HepG2 (cell line): ENCODE data around the gene CTRB2. TPM values are rescaled to one million over a fixed set of nuclear protein-coding genes. Genes with fewer than 3 reads are reported as not detected.

Experiments used
- CREB1 ChIP-seq, 2 experiments: fragments of 450-650 bp in 1 of 2; IDR thresholded peaks; 2 replicates each; pipeline ENCODE4 v1.6.1; 2016 to 2017; ENCODE audit warnings: control low read depth in 1 of 2, mild to moderate bottlenecking in 1 of 2, missing compliant biosample characterization in 1 of 2, missing genetic modification characterization in 1 of 2
- HNRNPK ChIP-seq: fragments of 200-400 bp; formaldehyde crosslinking; IDR thresholded peaks from 2 replicates; pipeline ENCODE4 v1.6.1; 2018; ENCODE audit warnings: low read length, low read depth, moderate library complexity, mild to moderate bottlenecking; ENCODE audit not compliant: poor library complexity, severe bottlenecking
- HOXA9 ChIP-seq: sonication (generic); formaldehyde crosslinking; IDR thresholded peaks from 2 replicates; pipeline ENCODE4 v1.8.1; 2022; ENCODE audit warnings: missing genetic modification reagents, mild to moderate bottlenecking, moderate library complexity, borderline replicate concordance
- ISL2 ChIP-seq: sonication (generic); formaldehyde crosslinking; IDR thresholded peaks from 2 replicates; pipeline ENCODE4 v1.5.0; 2020; ENCODE audit warnings: missing genetic modification reagents
- MIXL1 ChIP-seq: IDR thresholded peaks from 2 replicates; pipeline ENCODE4 v1.6.1; 2016
- MYC ChIP-seq: sonication (generic); formaldehyde crosslinking; IDR thresholded peaks from 2 replicates; pipeline ENCODE4 v1.9.0; 2021; ENCODE audit warnings: missing genetic modification reagents, borderline replicate concordance
- PAF1 ChIP-seq: IDR thresholded peaks from 2 replicates; pipeline ENCODE4 v1.6.1; 2016; ENCODE audit warnings: missing genetic modification reagents, missing compliant biosample characterization
- SATB2 ChIP-seq: sonication (generic); formaldehyde crosslinking; IDR thresholded peaks from 2 replicates; pipeline ENCODE4 v1.5.0; 2020; ENCODE audit warnings: missing genetic modification reagents
- SP1 ChIP-seq, 2 experiments: fragments of 450-650 bp in 1 of 2; sonication (generic) in 1 of 2; formaldehyde crosslinking in 1 of 2; IDR thresholded peaks; 2 replicates each; pipeline versions ENCODE4 v1.4.0 to v1.6.1; 2016 to 2020; ENCODE audit warnings: missing genetic modification reagents in 1 of 2
- U2AF1 ChIP-seq: fragments of 200-400 bp; formaldehyde crosslinking; optimal IDR thresholded peaks from 2 replicates; pipeline ENCODE3; 2017; ENCODE audit warnings: mild to moderate bottlenecking, low read depth, low read length
- ZFP62 ChIP-seq: sonication (generic); formaldehyde crosslinking; IDR thresholded peaks from 2 replicates; pipeline ENCODE4 v1.4.0; 2020; ENCODE audit warnings: missing genetic modification reagents
- ZNF207 ChIP-seq: fragments of 450-650 bp; IDR thresholded peaks from 2 replicates; pipeline ENCODE4 v1.6.1; 2016; ENCODE audit warnings: antibody characterized with exemption, borderline replicate concordance
- ZNF232 ChIP-seq: sonication (generic); formaldehyde crosslinking; IDR thresholded peaks from 2 replicates; pipeline ENCODE4 v1.4.0; 2020; ENCODE audit warnings: missing genetic modification reagents, borderline replicate concordance
- ZNF24 ChIP-seq: fragments of 450-650 bp; IDR thresholded peaks from 2 replicates; pipeline ENCODE4 v1.6.1; 2017; ENCODE audit warnings: antibody characterized with exemption, mild to moderate bottlenecking
- ZNF296 ChIP-seq: sonication (generic); formaldehyde crosslinking; conservative IDR thresholded peaks from 2 replicates; pipeline ENCODE4 v1.5.0; 2020; ENCODE audit warnings: mild to moderate bottlenecking, missing genetic modification reagents
- ZNF563 ChIP-seq: sonication (generic); formaldehyde crosslinking; IDR thresholded peaks from 2 replicates; pipeline ENCODE4 v1.8.0; 2022; ENCODE audit warnings: mild to moderate bottlenecking, moderate library complexity, missing genetic modification reagents
- polyA plus RNA-seq, 8 experiments: library from polyadenylated mRNA; depleted of rRNA in 3 of 8; stranded (reverse) in 7 of 8; unstranded in 1 of 8; fragments of >200 nt; fragmentation: Illumina TruSeq in 4 of 8; extraction: Trizol in 4 of 8; gene quantifications; 2 replicates each; pipeline versions ENCODE4 v1.2.1 to v1.2.3, GENCODE V29; 2011 to 2016; ENCODE audit warnings: low read depth in 4 of 8, missing spikeins in 1 of 8, mixed read lengths in 1 of 8; ENCODE audit not compliant: insufficient read depth in 1 of 8
- total RNA-seq, 5 experiments: library from RNA; depleted of rRNA; stranded (reverse); fragments of >200 nt; fragmentation: Illumina TruSeq; extraction: Trizol; gene quantifications; 2 replicates each; pipeline ENCODE4 v1.2.3, GENCODE V29; 2016; ENCODE audit warnings: low read depth in 1 of 5
- TF ChIP-seq, protein P1 (sequence below): sonication (generic); formaldehyde crosslinking; IDR thresholded peaks from 2 replicates; pipeline ENCODE4 v1.5.0; 2020; ENCODE audit warnings: mild to moderate bottlenecking, missing genetic modification reagents
- TF ChIP-seq, protein P2 (sequence below): sonication (generic); formaldehyde crosslinking; IDR thresholded peaks from 2 replicates; pipeline ENCODE4 v1.4.0; 2020; ENCODE audit warnings: low read depth, mild to moderate bottlenecking, missing genetic modification reagents
- TF ChIP-seq, protein P3 (sequence below): sonication (generic); formaldehyde crosslinking; conservative IDR thresholded peaks from 2 replicates; pipeline ENCODE4 v1.4.0; 2020; ENCODE audit warnings: missing genetic modification reagents
- TF ChIP-seq, protein P4 (sequence below): sonication (generic); formaldehyde crosslinking; IDR thresholded peaks from 2 replicates; pipeline ENCODE4 v1.8.1; 2023; ENCODE audit warnings: mild to moderate bottlenecking, inconsistent platforms, moderate library complexity, missing genetic modification reagents, borderline replicate concordance

Gene CTRB2
- total and polyA plus RNA-seq, 2 of the 13 experiments (the other 11 are each of a cell fraction or from before 2014, with no cell fraction given): 0.13 TPM; not detected in 1

DNA sequence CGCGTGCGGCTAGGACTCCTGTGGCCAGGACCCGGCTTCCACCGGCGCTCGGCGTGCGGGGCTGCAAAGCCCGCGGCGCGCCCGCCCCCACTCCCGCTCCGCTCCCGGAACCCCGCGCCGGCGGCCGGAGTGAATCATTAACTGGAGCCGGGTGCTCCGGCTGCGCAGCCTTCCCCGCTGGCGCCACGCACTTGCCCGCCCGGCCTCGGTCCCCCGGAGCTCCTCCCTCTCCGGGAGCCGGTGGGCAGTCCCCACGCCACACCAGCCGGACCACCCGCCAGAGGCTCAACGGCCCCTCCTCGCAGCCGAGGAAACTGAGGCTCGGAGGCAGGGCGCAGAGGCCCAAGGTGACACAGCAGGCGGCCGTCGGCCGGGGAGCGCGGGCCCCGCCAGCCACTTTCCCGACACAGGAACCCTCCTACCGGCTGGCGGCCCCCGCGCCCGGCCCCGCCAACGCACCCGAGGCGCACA, 43.9 kb upstream of the CTRB2 start (continued):
- TF ChIP-seq ZNF296 (no peak), MYC (CRISPR knock-in tag) (no peak; the same call in 1 of the 2 replicates), ZNF207 (no peak), MIXL1 (CRISPR knock-in tag) (no peak), ISL2 (CRISPR knock-in tag) (peak; percentile 77), HOXA9 (CRISPR knock-in tag) (no peak), U2AF1 (peak; percentile 28), HNRNPK (peak; percentile 42), ZNF232 (0 out of 2 replicates have a peak, but pooled peaks have one; percentile 15), SP1 (IDR thresholded peaks at IDR 0.05) (no peak), SP1 (CRISPR knock-in tag; IDR thresholded peaks at IDR 0.05) (no peak), ZNF563 (0 out of 2 replicates have a peak, but pooled peaks have one; percentile 68), CREB1 (IDR thresholded peaks at IDR 0.05) (no peak), CREB1 (CRISPR knock-in tag; IDR thresholded peaks at IDR 0.05) (no peak), ZNF24 (no peak), SATB2 (CRISPR knock-in tag) (peak; percentile 18; the same call in 1 of the 2 replicates), ZFP62 (CRISPR knock-in tag) (no peak), PAF1 (CRISPR knock-in tag) (no peak)
- TF ChIP-seq, protein P1, sequence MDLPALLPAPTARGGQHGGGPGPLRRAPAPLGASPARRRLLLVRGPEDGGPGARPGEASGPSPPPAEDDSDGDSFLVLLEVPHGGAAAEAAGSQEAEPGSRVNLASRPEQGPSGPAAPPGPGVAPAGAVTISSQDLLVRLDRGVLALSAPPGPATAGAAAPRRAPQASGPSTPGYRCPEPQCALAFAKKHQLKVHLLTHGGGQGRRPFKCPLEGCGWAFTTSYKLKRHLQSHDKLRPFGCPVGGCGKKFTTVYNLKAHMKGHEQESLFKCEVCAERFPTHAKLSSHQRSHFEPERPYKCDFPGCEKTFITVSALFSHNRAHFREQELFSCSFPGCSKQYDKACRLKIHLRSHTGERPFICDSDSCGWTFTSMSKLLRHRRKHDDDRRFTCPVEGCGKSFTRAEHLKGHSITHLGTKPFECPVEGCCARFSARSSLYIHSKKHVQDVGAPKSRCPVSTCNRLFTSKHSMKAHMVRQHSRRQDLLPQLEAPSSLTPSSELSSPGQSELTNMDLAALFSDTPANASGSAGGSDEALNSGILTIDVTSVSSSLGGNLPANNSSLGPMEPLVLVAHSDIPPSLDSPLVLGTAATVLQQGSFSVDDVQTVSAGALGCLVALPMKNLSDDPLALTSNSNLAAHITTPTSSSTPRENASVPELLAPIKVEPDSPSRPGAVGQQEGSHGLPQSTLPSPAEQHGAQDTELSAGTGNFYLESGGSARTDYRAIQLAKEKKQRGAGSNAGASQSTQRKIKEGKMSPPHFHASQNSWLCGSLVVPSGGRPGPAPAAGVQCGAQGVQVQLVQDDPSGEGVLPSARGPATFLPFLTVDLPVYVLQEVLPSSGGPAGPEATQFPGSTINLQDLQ (CRISPR knock-in tag): no peak
- TF ChIP-seq, protein P2, sequence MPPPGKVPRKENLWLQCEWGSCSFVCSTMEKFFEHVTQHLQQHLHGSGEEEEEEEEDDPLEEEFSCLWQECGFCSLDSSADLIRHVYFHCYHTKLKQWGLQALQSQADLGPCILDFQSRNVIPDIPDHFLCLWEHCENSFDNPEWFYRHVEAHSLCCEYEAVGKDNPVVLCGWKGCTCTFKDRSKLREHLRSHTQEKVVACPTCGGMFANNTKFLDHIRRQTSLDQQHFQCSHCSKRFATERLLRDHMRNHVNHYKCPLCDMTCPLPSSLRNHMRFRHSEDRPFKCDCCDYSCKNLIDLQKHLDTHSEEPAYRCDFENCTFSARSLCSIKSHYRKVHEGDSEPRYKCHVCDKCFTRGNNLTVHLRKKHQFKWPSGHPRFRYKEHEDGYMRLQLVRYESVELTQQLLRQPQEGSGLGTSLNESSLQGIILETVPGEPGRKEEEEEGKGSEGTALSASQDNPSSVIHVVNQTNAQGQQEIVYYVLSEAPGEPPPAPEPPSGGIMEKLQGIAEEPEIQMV: no peak
- TF ChIP-seq, protein P3, sequence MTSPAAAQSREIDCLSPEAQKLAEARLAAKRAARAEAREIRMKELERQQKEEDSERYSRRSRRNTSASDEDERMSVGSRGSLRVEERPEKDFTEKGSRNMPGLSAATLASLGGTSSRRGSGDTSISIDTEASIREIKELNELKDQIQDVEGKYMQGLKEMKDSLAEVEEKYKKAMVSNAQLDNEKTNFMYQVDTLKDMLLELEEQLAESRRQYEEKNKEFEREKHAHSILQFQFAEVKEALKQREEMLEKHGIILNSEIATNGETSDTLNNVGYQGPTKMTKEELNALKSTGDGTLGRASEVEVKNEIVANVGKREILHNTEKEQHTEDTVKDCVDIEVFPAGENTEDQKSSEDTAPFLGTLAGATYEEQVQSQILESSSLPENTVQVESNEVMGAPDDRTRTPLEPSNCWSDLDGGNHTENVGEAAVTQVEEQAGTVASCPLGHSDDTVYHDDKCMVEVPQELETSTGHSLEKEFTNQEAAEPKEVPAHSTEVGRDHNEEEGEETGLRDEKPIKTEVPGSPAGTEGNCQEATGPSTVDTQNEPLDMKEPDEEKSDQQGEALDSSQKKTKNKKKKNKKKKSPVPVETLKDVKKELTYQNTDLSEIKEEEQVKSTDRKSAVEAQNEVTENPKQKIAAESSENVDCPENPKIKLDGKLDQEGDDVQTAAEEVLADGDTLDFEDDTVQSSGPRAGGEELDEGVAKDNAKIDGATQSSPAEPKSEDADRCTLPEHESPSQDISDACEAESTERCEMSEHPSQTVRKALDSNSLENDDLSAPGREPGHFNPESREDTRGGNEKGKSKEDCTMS (CRISPR knock-in tag): no peak
- TF ChIP-seq, protein P4, sequence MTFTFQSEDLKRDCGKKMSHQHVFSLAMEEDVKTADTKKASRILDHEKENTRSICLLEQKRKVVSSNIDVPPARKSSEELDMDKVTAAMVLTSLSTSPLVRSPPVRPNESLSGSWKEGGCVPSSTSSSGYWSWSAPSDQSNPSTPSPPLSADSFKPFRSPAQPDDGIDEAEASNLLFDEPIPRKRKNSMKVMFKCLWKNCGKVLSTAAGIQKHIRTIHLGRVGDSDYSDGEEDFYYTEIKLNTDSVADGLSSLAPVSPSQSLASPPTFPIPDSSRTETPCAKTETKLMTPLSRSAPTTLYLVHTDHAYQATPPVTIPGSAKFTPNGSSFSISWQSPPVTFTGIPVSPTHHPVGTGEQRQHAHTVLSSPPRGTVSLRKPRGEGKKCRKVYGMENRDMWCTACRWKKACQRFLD (CRISPR knock-in tag): peak; percentile 84; the same call in 1 of the 2 replicates
